Sigmoid colon (tissue), 3 donors: Measurements from ENCODE around the gene CRKL.

Source experiments
- CTCF ChIP-seq, 4 experiments: fragments of 450-650 bp in 3 of 4; fragments of 200-600 bp in 1 of 4; IDR thresholded peaks; one replicate each; pipeline ENCODE4 v1.5.1; 2016 to 2019; ENCODE audit warnings: antibody characterized with exemption in 4 of 4, mild to moderate bottlenecking in 3 of 4, moderate library complexity in 2 of 4
- POLR2A ChIP-seq, 2 donors: fragments of 450-650 bp; IDR thresholded peaks; one replicate each; pipeline ENCODE4 v1.6.1; 2016; ENCODE audit warnings: antibody characterized with exemption in 2 of 2, mild to moderate bottlenecking in 2 of 2, moderate library complexity in 2 of 2

- TF ChIP-seq CTCF (IDR thresholded peaks at IDR 0.05) (no peak), POLR2A (IDR thresholded peaks at IDR 0.05) (no peak)
Observed at GRCh38 chr22:20877715-20878114, 39.5 kb upstream of the CRKL start.
